GM19324 (cell line): ENCODE data around the gene GLRA3.

Experiments used
- ATAC-seq: cut with Tn5 transposase; IDR thresholded peaks from one replicate; pipeline ENCODE4 v1.9.1; 2021; ENCODE audit warnings: mild to moderate bottlenecking, moderate library complexity; ENCODE audit not compliant: unreplicated experiment, low FRiP score

The GLRA3 gene

DNA sequence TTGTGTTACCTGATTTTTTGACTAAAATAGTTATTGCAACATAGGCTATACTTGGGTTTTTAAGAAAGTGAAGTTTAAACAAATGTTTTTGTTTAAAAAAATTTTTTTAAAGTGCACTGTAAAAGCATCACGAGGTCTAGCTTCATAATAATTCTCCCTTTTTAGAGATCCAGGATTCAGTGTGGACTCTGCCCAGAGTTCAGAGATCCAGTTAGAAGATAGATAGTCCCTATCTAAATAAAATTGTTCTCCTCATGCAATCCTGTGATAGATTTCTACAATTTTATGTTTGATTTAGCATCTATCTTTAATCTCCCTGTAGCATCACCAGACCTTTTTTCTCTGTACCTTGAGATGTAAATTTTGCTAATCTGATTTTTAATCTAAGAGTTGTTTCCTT, 221.3 kb downstream of the GLRA3 start:
- no peak for ATAC-seq

DNA sequence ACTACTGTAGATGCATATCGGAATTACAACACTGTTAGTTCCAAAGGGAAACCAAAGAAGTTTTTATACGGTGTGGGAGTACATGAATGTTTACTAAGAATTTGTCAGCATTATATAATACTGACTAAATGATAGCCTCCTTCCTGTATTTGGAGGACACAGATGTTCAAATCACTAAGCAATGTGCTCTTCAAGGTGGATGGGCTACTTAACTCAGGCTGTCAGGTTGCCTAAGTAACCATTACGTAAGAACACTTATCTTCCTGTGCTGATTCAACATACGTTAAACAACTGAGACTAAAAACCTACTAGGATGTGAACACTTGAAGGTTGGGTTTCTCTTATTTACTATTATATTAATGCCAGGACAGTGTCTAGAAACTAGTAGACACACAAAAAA, 224.8 kb downstream of the GLRA3 start:
- no peak for ATAC-seq

DNA sequence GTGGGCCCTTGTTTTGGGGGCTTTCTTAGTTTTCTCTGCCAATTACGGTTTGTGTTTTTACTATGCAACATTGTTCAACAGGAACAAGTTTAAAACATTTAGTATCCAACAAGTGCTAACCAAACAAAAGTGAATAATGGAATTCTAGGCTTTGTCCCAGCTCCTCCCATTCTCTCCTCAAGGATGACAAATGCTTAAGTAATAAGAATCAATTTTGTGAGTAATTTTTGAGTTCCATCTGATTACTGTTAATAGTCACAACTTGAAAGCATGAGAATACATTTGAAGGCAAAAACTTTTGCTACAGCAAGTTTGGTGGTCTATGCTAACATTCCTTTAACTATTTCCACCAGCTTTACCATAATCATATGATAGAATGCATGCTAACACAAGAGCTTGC, 228.7 kb downstream of the GLRA3 start:
- no peak for ATAC-seq

DNA sequence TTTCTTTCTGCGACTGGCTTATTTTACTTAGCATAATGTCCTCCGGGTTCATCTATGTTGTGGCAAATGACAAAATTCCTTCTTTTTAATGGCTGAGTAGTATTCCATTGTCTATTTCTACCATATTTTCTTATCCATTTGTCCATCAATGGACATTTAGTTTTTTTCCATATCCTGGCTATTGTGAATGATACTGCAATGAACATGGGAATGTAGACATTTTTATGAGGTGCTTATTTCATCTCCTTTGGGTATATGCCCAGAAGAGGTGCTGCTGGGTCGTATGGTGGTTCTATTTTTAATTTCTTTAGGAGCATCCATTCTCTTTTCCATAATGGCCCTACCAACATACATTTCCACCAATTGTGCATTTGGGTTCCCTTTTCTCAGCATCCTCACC, 230.2 kb downstream of the GLRA3 start:
- no peak for ATAC-seq

DNA sequence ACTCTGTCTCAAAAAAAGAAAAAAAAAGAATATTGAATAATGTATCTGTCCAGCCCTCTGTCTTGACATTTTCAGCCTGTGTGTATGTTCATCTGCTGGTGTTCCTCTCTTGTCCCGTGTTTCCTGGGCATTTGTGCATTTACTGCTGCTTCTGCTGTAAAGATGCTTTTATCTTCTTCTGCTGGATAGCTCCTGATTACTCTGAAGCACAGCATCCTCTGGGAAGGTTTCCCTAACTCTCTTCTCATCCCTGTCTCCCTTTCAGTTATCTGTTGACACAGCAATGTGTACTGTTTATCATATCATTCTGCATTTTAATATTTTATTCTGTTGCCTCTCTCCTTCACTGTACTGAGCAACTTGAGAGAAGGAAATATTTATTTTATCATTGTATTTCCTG, 232.5 kb downstream of the GLRA3 start:
- ATAC-seq = no peak

DNA sequence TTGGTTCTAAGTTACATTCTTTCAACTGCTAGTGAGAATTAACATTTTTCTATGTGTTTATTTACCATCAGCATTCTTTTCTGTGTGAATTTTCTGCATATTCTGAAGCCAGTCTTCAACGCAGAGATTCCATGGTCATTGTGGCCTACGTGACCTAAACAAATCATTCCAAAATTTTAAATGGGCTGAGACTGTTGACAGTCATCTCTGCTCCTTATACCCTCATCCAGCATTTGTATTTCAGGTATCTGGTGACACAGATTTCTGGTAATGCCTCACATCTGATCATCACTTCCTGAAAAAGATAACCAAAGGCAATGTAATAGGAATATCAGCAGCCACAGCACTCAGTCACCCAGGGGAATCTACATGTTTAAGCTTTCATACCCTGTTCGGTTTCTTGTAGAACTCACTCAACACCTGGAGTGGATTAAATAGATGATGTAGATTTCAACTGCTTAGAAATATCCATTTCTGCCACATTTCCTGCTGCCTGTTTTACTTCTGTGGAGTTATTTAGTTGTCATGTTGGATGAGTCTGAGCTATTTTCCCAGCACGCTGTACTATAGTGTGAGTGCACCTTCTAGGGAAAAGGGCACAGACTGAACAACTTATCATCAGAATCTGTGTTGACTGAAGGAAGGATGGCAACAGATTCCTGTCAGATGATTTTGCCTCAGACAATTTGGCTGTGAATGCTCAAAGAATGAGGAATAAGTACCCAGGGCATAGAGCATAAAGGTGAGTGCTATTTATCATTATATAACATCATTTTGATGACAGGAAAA, 233.7 kb downstream of the GLRA3 start:
- ATAC-seq = no peak

DNA sequence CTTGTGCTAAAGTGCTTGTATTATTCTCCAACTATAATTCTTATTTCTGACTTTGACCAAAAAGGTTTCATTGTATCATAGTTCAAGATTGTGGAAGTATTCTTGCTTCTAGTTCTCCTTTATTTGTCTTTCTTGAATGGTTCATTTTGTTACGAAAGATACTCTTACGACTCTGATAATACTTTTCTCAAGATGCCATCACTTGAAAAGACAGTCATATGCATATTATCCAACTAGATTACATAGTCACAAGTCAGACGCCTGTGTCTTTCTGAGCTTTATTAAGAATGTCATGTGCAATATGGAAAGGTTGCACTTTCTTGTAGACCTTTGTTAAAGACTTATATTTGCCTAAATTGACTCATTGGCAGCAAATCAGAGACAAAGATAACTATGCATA, 235.3 kb downstream of the GLRA3 start:
- no peak for ATAC-seq

DNA sequence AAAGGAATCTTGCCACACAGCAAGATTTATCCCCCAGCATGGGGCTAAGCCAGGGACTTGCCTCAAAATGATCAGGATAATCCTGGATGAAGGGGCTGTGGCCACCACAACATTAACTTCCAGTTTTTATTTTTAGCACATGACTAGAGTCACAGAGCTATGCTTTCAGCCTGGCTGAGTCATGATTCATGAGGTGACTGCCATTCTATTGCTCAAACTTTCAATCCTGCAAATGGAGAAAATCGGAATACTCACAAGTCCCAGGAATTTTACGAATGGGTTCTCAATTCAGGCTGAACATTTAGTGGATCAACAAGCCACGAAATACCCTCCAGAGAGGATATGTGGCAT, 236.1 kb downstream of the GLRA3 start:
- ATAC-seq = no peak

DNA sequence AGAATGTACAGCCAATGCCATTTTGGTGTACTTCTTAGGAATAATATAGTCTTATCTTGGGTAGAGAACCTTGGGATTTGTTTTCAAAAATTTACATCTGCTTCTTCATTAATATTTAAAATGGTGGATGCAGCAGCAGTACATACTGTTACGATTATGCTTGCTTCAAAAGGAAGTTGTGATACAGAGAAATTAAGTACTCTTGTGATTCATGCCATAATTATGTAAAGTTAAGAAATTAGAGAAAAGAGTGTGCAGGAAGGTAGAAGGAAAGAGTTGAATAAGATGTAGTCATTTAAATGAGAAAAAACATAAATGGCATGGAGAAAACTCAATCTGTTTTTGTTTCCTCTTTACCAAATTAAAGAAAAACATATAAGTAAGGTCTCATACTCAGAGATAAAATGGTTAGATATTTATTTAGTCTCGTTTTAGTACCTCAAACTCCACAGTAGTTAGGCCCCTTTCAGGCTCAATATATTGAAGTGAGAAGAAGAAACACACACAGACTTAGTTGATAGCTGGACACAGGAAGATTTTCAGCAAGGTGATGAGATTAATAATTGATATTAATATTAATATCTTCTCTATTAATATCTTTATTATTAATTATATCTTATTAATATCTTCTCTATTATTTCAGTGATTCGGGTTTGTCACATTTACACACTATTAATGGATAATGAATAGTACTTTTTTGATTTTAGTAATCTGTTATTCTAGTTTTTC, 236.6 kb downstream of the GLRA3 start:
- no peak for ATAC-seq

DNA sequence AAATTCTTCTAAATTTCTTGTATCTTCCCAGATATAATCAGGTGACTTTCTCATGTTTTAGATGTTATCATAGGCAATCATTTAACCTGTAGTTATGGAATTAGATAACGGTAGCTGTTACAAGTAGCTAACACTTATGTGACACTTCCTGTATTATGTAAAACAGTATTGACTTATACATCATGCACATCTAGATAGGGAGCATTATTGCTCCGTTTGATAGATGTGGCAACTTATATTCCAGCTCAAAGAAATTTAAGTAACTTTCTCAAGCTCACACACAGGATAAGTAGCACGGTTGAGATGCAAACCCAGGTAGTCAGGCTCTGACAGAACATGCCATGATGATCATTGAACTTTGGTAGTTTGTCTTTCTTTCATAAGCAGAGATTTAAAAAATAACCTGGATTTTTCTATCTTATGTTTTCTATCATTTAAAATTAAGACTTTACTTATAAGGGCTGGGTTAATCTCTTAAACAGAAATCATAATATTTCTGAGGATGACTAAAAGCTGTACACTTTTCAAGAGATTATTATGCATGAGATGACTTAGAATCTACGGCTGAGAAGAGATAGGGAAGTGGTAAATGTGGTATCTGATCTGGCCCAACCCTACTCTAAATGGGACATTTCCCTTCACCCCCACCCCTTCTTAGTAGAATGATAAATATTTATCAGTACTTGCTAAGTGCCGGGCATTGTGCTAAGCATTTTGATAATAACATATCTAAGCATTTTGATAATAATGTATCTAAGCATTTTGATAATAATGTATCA, 237.6 kb downstream of the GLRA3 start:
- peak; percentile 73 for ATAC-seq

DNA sequence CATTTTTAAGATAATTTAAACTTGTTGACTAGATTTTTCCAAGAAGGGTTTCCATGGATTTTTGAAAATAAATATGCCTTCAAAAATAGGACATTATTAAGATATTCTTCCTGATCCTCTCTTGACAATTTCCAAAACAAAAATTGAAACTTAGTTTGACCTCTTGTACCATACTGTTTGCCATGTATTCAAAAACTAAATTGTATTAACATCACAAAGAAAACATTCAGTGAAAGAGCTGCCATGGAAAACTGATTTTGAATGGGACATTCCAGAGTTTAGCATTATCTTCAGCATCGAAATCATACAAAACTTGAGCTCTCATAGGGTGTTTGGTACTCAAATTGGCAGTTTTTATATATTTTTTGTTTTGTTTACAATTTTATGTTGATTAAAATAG, 238.7 kb downstream of the GLRA3 start:
- ATAC-seq = no peak
